MM.1S (cell line): Measurements from ENCODE around the gene PEX14.

Experiments
- DNase-seq: peaks from one replicate; pipeline ENCODE4 v3.0.0-alpha.2; 2015
- H2AFZ ChIP-seq: fragments of 300-600 bp; sonication (generic); 2 replicates; pipeline ENCODE4 v1.6.0; 2016; ENCODE audit warnings: antibody characterized with exemption, low read length
- H3F3A ChIP-seq: fragments of 300-600 bp; sonication (generic); 2 replicates; pipeline ENCODE4 v1.6.1; 2016; ENCODE audit warnings: mild to moderate bottlenecking, antibody characterized with exemption, low read length, moderate library complexity, mixed read lengths; ENCODE audit not compliant: insufficient read depth
- H3K27ac ChIP-seq: fragments of 300-600 bp; sonication (generic); 2 replicates; pipeline ENCODE4 v1.5.1; 2016; ENCODE audit warnings: mild to moderate bottlenecking, low read length
- H3K27me3 ChIP-seq: fragments of 300-600 bp; sonication (generic); replicated peaks from 2 replicates; pipeline ENCODE4 v1.6.0; 2016; ENCODE audit warnings: low read length; ENCODE audit not compliant: insufficient read depth
- H3K36me3 ChIP-seq: fragments of 300-600 bp; sonication (generic); replicated peaks from 2 replicates; pipeline ENCODE4 v1.6.1; 2016; ENCODE audit warnings: mild to moderate bottlenecking, low read length, mixed read lengths; ENCODE audit not compliant: insufficient read depth
- H3K4me1 ChIP-seq: fragments of 300-600 bp; sonication (generic); 2 replicates; pipeline ENCODE4 v1.6.1; 2016; ENCODE audit warnings: low read length, mixed read lengths
- H3K4me2 ChIP-seq: fragments of 300-600 bp; sonication (generic); 2 replicates; pipeline ENCODE4 v1.6.0; 2016; ENCODE audit warnings: low read depth, low read length
- H3K4me3 ChIP-seq: fragments of 300-600 bp; sonication (generic); 2 replicates; pipeline ENCODE4 v1.5.1; 2016; ENCODE audit warnings: low read length, mixed read lengths
- H3K79me2 ChIP-seq: fragments of 300-600 bp; sonication (generic); 2 replicates; pipeline ENCODE4 v1.6.1; 2016; ENCODE audit warnings: mixed run types, low read length, mixed read lengths
- H3K9ac ChIP-seq: fragments of 300-600 bp; sonication (generic); 2 replicates; pipeline ENCODE4 v1.6.1; 2016; ENCODE audit warnings: low read length, mixed read lengths
- H3K9me2 ChIP-seq: fragments of 300-600 bp; sonication (generic); replicated peaks from 2 replicates; pipeline ENCODE4 v1.6.1; 2016; ENCODE audit warnings: mild to moderate bottlenecking, low read length, mixed read lengths; ENCODE audit not compliant: insufficient read depth
- H3K9me3 ChIP-seq: fragments of 300-600 bp; sonication (generic); replicated peaks from 2 replicates; pipeline ENCODE4 v1.6.1; 2016; ENCODE audit warnings: mild to moderate bottlenecking, low read length, mixed read lengths; ENCODE audit not compliant: insufficient read depth
- H4K20me1 ChIP-seq: fragments of 300-600 bp; sonication (generic); 2 replicates; pipeline ENCODE4 v1.6.1; 2016; ENCODE audit warnings: mild to moderate bottlenecking, low read length, moderate library complexity, mixed read lengths; ENCODE audit not compliant: insufficient read depth
- CTCF ChIP-seq: fragments of 300-600 bp; sonication (generic); IDR thresholded peaks from 2 replicates; pipeline ENCODE4 v1.5.1; 2016; ENCODE audit warnings: antibody characterized with exemption, low read length, mixed read lengths
- EZH2 ChIP-seq: fragments of 300-600 bp; sonication (generic); optimal IDR thresholded peaks from 2 replicates; pipeline ENCODE3; 2017; ENCODE audit warnings: low read depth, mild to moderate bottlenecking, antibody characterized with exemption, low read length, mixed read lengths
- EZH2phosphoT487 ChIP-seq: fragments of 300-600 bp; sonication (generic); IDR thresholded peaks from 2 replicates; pipeline ENCODE4 v1.6.1; 2018; ENCODE audit warnings: antibody characterized with exemption, low read length

The PEX14 gene

GRCh38 chr1:10674222-10674621 lies 199.5 kb downstream of the PEX14 start:
- H4K20me1 ChIP-seq: no peaks in the 10 kb centered on the region
- DNase-seq: no peak
- TF ChIP-seq EZH2phosphoT487: no peak
- no peak for TF ChIP-seq EZH2
- TF ChIP-seq CTCF: no peak
- H3K9ac ChIP-seq: no peak overlapping the region
- peaks cover 98% of the 10 kb centered on the region for H3K27me3 ChIP-seq
- H3K4me1 ChIP-seq: no peaks in the 10 kb centered on the region
- H3K79me2 ChIP-seq: no peaks in the 10 kb centered on the region
- H3K36me3 ChIP-seq: no peaks in the 10 kb centered on the region
- H3F3A ChIP-seq: no peaks in the 10 kb centered on the region
- no peak overlapping the region for H3K4me2 ChIP-seq
- no peak overlapping the region for H3K4me3 ChIP-seq
- H2AFZ ChIP-seq: no peak overlapping the region
- H3K9me2 ChIP-seq: no peaks in the 10 kb centered on the region
- no peaks in the 10 kb centered on the region for H3K9me3 ChIP-seq
- no peak overlapping the region for H3K27ac ChIP-seq

DNA sequence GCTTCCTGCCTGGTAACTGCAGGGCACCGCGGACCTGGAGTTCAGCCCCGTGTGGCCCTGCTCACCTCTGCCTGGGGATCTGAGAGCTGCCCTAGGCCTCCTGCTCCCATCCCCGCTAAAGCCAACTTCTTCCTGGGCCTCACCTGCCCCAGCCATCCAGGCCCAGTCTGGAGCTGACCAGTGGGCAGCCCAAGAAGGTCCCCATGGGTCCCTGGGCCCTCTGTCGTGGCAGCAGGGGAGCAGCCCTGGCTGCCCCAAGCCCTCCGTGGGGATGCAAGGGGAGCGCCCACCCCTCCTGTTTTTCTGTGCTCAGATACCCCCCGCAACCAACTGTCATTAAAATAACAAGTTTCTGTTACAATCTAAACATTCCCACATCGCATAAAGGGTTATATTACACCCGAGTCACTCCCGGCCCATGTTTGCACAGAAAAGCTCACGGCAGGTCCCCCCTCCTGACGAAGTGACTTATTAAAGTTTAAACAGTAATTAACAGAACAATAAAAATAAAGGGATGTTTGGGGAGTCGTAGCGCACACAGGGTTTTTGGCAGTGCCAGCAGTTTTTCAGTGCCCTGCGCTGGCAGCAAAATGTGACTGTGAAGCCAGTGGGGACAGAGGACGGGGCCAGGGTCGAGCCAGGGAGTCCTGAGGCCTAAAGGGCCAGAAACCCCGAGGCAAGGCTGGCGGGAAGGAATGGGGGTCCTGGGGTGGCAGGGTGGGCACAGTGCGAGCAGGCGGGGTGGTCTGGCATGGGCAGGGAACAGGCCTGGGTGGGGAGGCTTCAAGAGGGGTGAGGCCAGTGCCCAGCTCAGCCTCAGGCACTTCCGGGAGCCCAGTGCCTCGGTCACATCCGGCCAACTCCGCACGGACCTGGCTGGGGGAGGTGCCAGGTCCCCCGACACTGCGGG lies 200.2 kb downstream of the PEX14 start:
- Histone ChIP-seq H3K79me2 (no peaks in the 10 kb centered on the region), H3K27me3 (peaks cover 98% of the 10 kb centered on the region), H3K9ac (no peak overlapping the region), H3K4me1 (no peaks in the 10 kb centered on the region), H3K4me2 (no peak overlapping the region), H3K4me3 (no peak overlapping the region), H3K27ac (no peak overlapping the region), H2AFZ (no peak overlapping the region), H3K9me2 (no peaks in the 10 kb centered on the region), H3K36me3 (no peaks in the 10 kb centered on the region), H4K20me1 (no peaks in the 10 kb centered on the region), H3F3A (no peaks in the 10 kb centered on the region), H3K9me3 (no peaks in the 10 kb centered on the region)
- DNase-seq: no peak
- TF ChIP-seq EZH2 (no peak), CTCF (no peak), EZH2phosphoT487 (no peak)

- no peak overlapping the region for H3K9ac ChIP-seq
- H3K4me3 ChIP-seq: no peak overlapping the region
- no peaks in the 10 kb centered on the region for H3K36me3 ChIP-seq
- H3K9me3 ChIP-seq: no peaks in the 10 kb centered on the region
- TF ChIP-seq EZH2phosphoT487 (no peak), EZH2 (no peak), CTCF (no peak)
- H3K79me2 ChIP-seq: no peaks in the 10 kb centered on the region
- no peaks in the 10 kb centered on the region for H3F3A ChIP-seq
- H3K9me2 ChIP-seq: no peaks in the 10 kb centered on the region
- no peak overlapping the region for H2AFZ ChIP-seq
- no peaks in the 10 kb centered on the region for H3K4me1 ChIP-seq
- no peak overlapping the region for H3K27ac ChIP-seq
- H3K27me3 ChIP-seq: peaks cover 95% of the 10 kb centered on the region
- DNase-seq: no peak
- no peaks in the 10 kb centered on the region for H4K20me1 ChIP-seq
- no peak overlapping the region for H3K4me2 ChIP-seq
Observed at GRCh38 chr1:10675813-10676212, 201.1 kb downstream of the PEX14 start.
